Keratinocyte (primary cell): ENCODE measurements around the gene ITSN1.

ENCODE experiments used
- CTCF ChIP-seq, 3 experiments: IDR thresholded peaks in 1 of 3; conservative IDR thresholded peaks in 1 of 3; optimal IDR thresholded peaks in 1 of 3; 2 replicates in 2 of 3; 3 replicates in 1 of 3; pipeline versions ENCODE3 to v1.5.1; 2011; ENCODE audit warnings: low read length in 3 of 3, mild to moderate bottlenecking in 3 of 3, moderate library complexity in 2 of 3, control low read depth in 1 of 3, inconsistent platforms in 1 of 3; ENCODE audit not compliant: insufficient read depth in 2 of 3; ENCODE audit errors: extremely low read depth in 1 of 3
- EZH2 ChIP-seq: IDR thresholded peaks from one replicate; pipeline ENCODE4 v1.6.1; 2012; ENCODE audit warnings: inconsistent platforms, mild to moderate bottlenecking, low read length, moderate library complexity

- TF ChIP-seq CTCF (optimal IDR thresholded peaks at IDR 0.05 in 1 of 3, IDR thresholded peaks at IDR 0.05 in 1 of 3, conservative IDR thresholded peaks at IDR 0.05 in 1 of 3; ENCODE audit: extremely low read depth in 1 of 3, insufficient read depth in 2 of 3, low read length in 3 of 3) (no peak), EZH2 (no peak)
These were observed 13.4 kb downstream of the ITSN1 start for GRCh38 chr21:33655588-33656221.
